GM18907 (cell line): ENCODE results near the gene RESF1.

Experiments
- ATAC-seq: cut with Tn5 transposase; IDR thresholded peaks from one replicate; pipeline ENCODE4 v1.9.1; 2021; ENCODE audit warnings: mild to moderate bottlenecking, moderate library complexity; ENCODE audit not compliant: unreplicated experiment

The RESF1 gene

GRCh38 chr12:31958569-31959160 lies 550 bp upstream of the RESF1 start:
- no peak for ATAC-seq

GRCh38 chr12:31959701-31960391 lies 631 bp downstream of the RESF1 start:
- ATAC-seq = peak; percentile 49

- ATAC-seq = no peak
Observed at GRCh38 chr12:31961137-31961536, 1.9 kb downstream of the RESF1 start.

GRCh38 chr12:31962076-31962475 lies 2.9 kb downstream of the RESF1 start:
- ATAC-seq = no peak

GRCh38 chr12:31964280-31964679 lies 5.1 kb downstream of the RESF1 start:
- no peak for ATAC-seq

- ATAC-seq = no peak
Observed at GRCh38 chr12:31965090-31965489, 5.9 kb downstream of the RESF1 start.

- ATAC-seq = no peak
Observed at GRCh38 chr12:31966558-31967205, 7.5 kb downstream of the RESF1 start.

DNA sequence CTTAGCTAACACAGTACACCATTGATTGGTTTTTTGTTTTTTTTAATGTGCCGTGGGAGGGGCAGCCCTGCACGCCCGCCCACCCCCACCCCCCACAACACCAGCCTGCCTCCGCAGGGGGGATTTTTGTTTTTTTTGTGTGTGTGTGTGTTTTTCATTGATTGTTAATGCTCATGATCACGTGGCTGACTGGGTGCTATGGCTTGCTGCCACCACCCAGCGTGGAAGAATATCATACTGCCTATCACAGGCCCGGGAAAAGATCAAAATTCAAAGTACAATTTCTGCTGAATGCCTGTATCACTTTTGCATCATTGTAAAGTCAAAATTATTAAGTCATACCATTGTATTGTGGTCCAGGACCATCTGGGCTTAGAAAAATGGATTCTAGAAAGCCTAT lies 8.3 kb downstream of the RESF1 start:
- no peak for ATAC-seq

DNA sequence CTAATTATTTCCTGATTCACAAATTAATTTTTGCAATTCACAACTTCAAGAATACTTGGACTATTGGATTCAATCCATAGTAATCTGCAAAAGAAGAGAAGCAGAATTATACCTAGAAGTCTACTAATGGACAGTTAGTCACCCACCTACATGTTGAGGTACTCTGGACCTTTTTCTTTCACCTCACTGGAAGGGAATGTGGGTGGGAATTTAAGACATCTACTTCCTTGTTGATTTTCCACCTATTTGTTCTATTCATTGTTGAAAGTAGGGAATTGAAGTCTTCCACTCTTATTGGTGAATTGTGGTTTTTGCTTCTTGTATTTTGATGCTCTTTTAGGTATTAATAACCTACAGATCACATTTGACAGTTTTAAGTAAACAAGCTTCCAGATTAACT lies 11.0 kb downstream of the RESF1 start:
- no peak for ATAC-seq

DNA sequence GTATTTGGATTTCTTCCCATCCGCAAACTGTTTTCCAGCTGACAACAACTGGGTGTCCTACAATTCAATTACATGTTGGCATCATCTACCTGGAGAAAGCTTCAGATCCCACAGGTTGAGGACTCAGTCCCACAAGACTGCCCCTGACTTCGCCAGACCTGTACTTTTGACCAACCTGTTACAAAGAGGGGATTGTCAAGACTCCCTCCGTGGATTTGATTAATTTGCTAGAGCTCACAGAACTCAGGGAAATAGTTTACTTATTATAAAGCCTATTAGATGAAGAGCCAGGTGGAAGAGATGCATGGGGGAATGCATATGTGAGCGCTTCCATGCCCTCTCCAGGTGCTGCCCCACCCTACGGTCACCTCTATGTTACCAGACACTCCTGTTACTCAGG lies 14.6 kb downstream of the RESF1 start:
- ATAC-seq = no peak

DNA sequence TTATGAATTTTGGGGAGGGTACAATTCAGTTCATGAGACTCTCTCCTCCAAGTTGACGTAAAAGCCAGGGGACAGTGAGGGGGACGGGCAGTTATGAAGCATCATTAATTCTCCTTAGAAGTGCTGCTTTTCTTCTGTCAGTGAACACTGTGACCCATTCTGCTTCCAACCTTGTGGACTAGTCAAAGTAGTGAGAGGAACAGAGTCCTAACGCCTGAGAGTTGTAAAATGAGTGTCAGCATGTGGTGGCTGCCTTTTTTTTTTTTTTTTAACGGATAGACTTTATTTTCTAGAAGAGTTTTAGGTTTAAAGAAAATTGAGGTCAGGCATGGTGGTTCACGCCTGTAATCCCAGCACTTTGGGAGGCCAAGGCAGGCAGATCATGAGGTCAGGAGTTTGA lies 15.5 kb downstream of the RESF1 start:
- ATAC-seq = no peak

- ATAC-seq = no peak
Observed at GRCh38 chr12:31984806-31985591, 25.8 kb downstream of the RESF1 start.

GRCh38 chr12:31985832-31986231 lies 26.6 kb downstream of the RESF1 start:
- ATAC-seq = no peak

DNA sequence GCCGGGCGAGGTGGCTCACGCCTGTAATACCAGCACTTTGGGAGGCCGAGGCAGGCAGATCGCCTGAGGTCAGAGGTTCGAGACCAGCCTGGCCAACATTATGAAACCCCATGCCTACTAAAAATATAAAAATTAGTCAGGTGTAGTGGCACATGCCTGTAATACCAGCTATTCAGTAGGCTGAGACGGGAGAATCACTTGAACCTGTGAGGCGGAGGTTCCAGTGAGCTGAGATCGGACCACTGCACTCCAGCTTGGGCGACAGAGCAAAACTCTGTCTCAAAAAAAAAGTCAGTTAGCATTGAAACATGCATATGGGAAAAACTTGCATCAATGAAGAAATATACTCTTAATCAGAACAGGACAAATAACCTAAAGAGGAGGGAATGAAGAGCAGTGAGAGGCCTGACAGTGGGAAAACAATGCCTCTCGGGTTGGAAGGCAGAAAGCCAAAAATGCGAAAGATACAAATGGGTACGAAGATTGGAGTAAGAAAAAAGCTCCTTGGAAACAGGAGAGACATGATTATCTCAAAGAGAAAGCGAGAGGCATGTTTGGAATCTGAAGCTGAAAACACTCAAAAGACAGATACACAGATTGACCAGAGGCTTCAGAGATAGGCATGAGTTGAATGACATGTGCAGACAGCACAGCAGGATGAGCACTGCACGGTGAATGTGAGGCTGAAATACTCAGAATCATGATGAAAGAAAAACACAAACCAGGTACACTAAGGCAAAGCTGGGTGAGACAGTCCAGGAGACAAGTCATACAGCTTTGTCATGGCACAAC lies 30.6 kb downstream of the RESF1 start:
- no peak for ATAC-seq

- no peak for ATAC-seq
Observed at GRCh38 chr12:31991146-31991545, 31.9 kb downstream of the RESF1 start.

GRCh38 chr12:31991815-31992214 lies 32.6 kb downstream of the RESF1 start:
- ATAC-seq = peak; percentile 76

GRCh38 chr12:31999692-32000091 lies 40.5 kb downstream of the RESF1 start:
- ATAC-seq = no peak

DNA sequence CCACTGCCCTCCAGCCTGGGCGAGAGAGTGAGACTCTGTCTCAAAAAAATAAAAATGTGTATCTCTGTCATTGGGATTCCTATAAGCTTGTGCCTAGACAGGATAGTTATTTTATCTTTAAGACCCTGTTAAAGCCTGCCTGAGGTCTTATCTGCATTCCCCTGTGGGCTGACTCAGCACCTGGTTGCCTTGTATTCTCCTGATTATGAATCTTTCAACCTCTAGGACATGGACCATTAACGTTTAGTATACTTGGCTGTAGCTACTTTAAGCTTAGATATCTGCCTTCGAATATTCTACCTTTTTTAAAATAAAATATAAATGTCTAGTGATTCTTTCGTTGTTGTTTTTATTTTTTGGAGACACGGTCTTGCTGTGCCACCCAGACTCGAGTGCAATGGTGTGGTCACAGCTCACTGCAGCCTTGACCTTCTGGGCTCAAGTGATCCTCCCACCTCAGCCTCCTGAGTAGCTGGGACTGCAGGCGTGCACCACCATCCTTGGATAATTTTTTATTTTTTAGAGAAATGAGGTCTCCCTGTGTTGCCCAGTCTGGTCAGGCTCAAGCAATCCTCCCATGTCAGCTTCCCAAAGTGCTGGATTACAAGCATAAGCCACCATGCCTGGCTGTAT lies 41.3 kb downstream of the RESF1 start:
- ATAC-seq = no peak

DNA sequence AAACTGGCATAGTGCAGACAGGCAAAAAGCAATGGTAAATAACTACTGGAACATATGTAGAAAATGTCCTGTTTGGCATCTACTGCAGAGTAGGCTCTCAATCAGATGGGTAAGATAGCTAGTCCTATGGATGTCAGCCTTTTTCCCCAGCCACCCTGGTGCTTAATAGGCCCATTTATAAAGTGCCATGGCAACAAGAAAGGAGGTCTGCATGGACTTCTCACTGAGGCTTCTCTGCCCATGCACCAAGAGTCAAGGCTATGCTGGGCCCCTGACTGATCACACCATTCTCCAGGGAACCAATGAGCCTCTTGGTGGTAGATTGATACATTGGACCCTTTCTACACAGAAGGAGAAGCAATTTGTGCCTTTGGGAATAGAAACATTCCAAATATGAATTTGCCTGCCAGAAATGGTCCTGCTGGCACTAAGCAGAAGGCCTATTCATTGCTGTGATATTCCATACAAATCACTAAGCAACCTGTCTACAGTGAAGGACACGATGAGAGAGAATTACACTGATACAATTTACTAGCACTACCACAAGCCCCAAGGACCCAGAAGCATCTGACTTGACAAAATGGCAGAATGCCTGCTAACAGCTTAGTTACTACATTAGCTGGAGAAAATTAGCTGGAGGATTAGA lies 43.8 kb downstream of the RESF1 start:
- ATAC-seq = no peak

- no peak for ATAC-seq
Observed at GRCh38 chr12:32003654-32004053, 44.4 kb downstream of the RESF1 start.
